Fibroblast of lung (primary cell): ENCODE measurements around the gene CLIC4. TPM values are rescaled to one million over a fixed set of nuclear protein-coding genes. Genes with fewer than 3 reads are reported as not detected.

Experiments used
- DNase-seq, 2 donors: peaks; one replicate each; pipeline versions ENCODE4 v3.0.0 to v3.0.0-alpha.2; 2010; ENCODE audit warnings: low read depth in 2 of 2
- H2AFZ ChIP-seq: 2 replicates; pipeline ENCODE4 v1.5.1; 2012; ENCODE audit warnings: low read length, control low read depth, inconsistent platforms
- H3K27ac ChIP-seq: 2 replicates; pipeline ENCODE4 v1.5.1; 2011; ENCODE audit warnings: low read length, control low read depth; ENCODE audit not compliant: insufficient read depth
- H3K27me3 ChIP-seq: 2 replicates; pipeline ENCODE4 v1.5.1; 2011; ENCODE audit warnings: mild to moderate bottlenecking, low read length; ENCODE audit not compliant: control insufficient read depth, insufficient read depth
- H3K36me3 ChIP-seq: 2 replicates; pipeline ENCODE4 v1.5.1; 2011; ENCODE audit warnings: low read length; ENCODE audit not compliant: control insufficient read depth, insufficient read depth
- H3K4me1 ChIP-seq: 2 replicates; pipeline ENCODE4 v1.5.1; 2011; ENCODE audit warnings: low read length; ENCODE audit not compliant: control insufficient read depth, insufficient read depth; ENCODE audit errors: extremely low read depth
- H3K4me2 ChIP-seq: 2 replicates; pipeline ENCODE4 v1.5.1; 2011; ENCODE audit warnings: low read length, control low read depth; ENCODE audit not compliant: insufficient read depth; ENCODE audit errors: extremely low read depth
- H3K4me3 ChIP-seq, 4 experiments: fragments of 200-600 bp in 1 of 4; sonication (generic) in 1 of 4; replicated peaks in 1 of 4; 2 replicates each; pipeline ENCODE4 v1.5.1; 2011 to 2016; ENCODE audit warnings: low read length in 4 of 4, low read depth in 3 of 4, mild to moderate bottlenecking in 3 of 4, control low read depth in 2 of 4, inconsistent platforms in 1 of 4, mixed read lengths in 1 of 4; ENCODE audit not compliant: insufficient read depth in 1 of 4; ENCODE audit errors: control extremely low read depth in 1 of 4
- H3K79me2 ChIP-seq: 2 replicates; pipeline ENCODE4 v1.5.1; 2012; ENCODE audit warnings: mild to moderate bottlenecking, low read length, inconsistent platforms; ENCODE audit not compliant: control insufficient read depth, insufficient read depth
- H3K9ac ChIP-seq: 2 replicates; pipeline ENCODE4 v1.5.1; 2011; ENCODE audit warnings: mild to moderate bottlenecking, low read length, control low read depth; ENCODE audit not compliant: insufficient read depth
- H3K9me3 ChIP-seq: 2 replicates; pipeline ENCODE4 v1.5.1; 2012; ENCODE audit warnings: low read depth, low read length; ENCODE audit not compliant: control insufficient read depth, insufficient read depth
- H4K20me1 ChIP-seq: 2 replicates; pipeline ENCODE4 v1.5.1; 2011; ENCODE audit warnings: low read length; ENCODE audit not compliant: control insufficient read depth, insufficient read depth; ENCODE audit errors: extremely low read depth
- EZH2 ChIP-seq: IDR thresholded peaks from 2 replicates; pipeline ENCODE4 v1.5.1; 2012; ENCODE audit warnings: low read length, control low read depth, mild to moderate bottlenecking; ENCODE audit errors: missing control alignments
- polyA plus RNA-seq, 2 donors: library from polyadenylated mRNA; depleted of rRNA in 1 of 2; stranded (reverse) in 1 of 2; unstranded in 1 of 2; fragments of >200 nt; gene quantifications; 2 replicates each; pipeline ENCODE4 v1.2.1, GENCODE V29; 2011 to 2012; ENCODE audit warnings: missing spikeins in 1 of 2
- total RNA-seq: library from RNA; depleted of rRNA; stranded (reverse); fragments of >200 nt; gene quantifications from 2 replicates; pipeline ENCODE4 v1.2.1, GENCODE V29; 2014
- TF ChIP-seq, protein P1 (sequence below), 2 donors: IDR thresholded peaks in 1 of 2; conservative IDR thresholded peaks in 1 of 2; 1 replicate in 1 of 2; 2 replicates in 1 of 2; pipeline ENCODE4 v1.5.1; 2011 to 2012; ENCODE audit warnings: low read length in 2 of 2, control low read depth in 1 of 2, inconsistent platforms in 1 of 2, low read depth in 1 of 2, mild to moderate bottlenecking in 1 of 2

Gene CLIC4
- total and polyA plus RNA-seq, 2 donors (not counting 1 experiment from before 2014, with no cell fraction given), result 368 to 494 TPM

GRCh38 chr1:24874056-24874455, 128.8 kb downstream of the CLIC4 start:
- no peak overlapping the region for H3K27ac ChIP-seq

DNA sequence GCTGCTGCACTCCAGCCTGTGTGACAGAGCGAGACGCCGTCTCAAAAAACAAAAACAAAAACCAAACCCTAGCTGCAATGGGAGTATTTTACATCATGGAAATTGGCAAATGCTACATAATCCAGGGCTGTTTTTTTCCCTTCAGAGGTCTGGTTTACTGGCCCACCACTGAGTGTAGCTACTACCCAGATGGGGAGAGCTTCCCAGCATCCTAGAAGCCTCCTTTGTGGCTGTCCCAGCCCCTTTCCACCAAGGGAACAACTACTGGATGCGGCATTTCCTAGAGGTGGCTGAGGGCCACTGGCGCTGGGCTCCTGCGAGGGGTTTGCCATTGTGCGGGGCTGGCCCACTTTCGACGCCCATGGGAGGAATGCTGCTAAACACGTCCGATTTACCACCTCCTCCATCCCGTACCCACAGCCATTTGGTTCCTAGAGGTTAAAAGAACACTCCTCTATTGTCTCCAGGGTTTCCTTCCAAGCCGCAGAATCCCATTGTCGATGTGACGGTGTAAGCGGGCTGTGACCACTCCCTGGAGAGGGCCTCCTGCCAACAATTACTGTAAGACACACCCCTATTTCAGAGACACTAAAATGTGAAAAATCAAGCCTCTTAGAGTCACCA, 129.5 kb downstream of the CLIC4 start:
- Histone ChIP-seq H3K27me3 (no peaks in the 10 kb centered on the region), H2AFZ (no peak overlapping the region), H3K4me1 (no peaks in the 10 kb centered on the region), H3K79me2 (no peaks in the 10 kb centered on the region), H3K4me3 (no peak overlapping the region), H3K9ac (no peak overlapping the region), H3K27ac (no peak overlapping the region), H4K20me1 (no peaks in the 10 kb centered on the region), H3K4me2 (no peak overlapping the region), H3K36me3 (no peaks in the 10 kb centered on the region), H3K9me3 (no peaks in the 10 kb centered on the region)
- TF ChIP-seq, protein P1, sequence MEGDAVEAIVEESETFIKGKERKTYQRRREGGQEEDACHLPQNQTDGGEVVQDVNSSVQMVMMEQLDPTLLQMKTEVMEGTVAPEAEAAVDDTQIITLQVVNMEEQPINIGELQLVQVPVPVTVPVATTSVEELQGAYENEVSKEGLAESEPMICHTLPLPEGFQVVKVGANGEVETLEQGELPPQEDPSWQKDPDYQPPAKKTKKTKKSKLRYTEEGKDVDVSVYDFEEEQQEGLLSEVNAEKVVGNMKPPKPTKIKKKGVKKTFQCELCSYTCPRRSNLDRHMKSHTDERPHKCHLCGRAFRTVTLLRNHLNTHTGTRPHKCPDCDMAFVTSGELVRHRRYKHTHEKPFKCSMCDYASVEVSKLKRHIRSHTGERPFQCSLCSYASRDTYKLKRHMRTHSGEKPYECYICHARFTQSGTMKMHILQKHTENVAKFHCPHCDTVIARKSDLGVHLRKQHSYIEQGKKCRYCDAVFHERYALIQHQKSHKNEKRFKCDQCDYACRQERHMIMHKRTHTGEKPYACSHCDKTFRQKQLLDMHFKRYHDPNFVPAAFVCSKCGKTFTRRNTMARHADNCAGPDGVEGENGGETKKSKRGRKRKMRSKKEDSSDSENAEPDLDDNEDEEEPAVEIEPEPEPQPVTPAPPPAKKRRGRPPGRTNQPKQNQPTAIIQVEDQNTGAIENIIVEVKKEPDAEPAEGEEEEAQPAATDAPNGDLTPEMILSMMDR (conservative IDR thresholded peaks at IDR 0.05 in 1 of 2, IDR thresholded peaks at IDR 0.05 in 1 of 2; ENCODE audit: low read depth in 1 of 2, low read length in 2 of 2), result no peak
- no peak for TF ChIP-seq EZH2
- DNase-seq, result no peak

More at GRCh38 chr1:24874056-24874455, 128.8 kb downstream of the CLIC4 start:
- TF ChIP-seq, protein P1 (conservative IDR thresholded peaks at IDR 0.05 in 1 of 2, IDR thresholded peaks at IDR 0.05 in 1 of 2; ENCODE audit: low read depth in 1 of 2, low read length in 2 of 2), result no peak
- no peak for TF ChIP-seq EZH2
- no peaks in the 10 kb centered on the region for H4K20me1 ChIP-seq
- H3K36me3 ChIP-seq, result no peaks in the 10 kb centered on the region
- DNase-seq, result no peak
- H3K79me2 ChIP-seq, result no peaks in the 10 kb centered on the region
- no peaks in the 10 kb centered on the region for H3K9me3 ChIP-seq
- H3K27me3 ChIP-seq, result no peaks in the 10 kb centered on the region
- no peak overlapping the region for H3K4me3 ChIP-seq
- no peaks in the 10 kb centered on the region for H3K4me1 ChIP-seq
- H2AFZ ChIP-seq, result no peak overlapping the region
- no peak overlapping the region for H3K9ac ChIP-seq
- no peak overlapping the region for H3K4me2 ChIP-seq

- DNase-seq, result no peak
- Histone ChIP-seq H3K4me1 (no peaks in the 10 kb centered on the region), H3K27ac (no peak overlapping the region), H4K20me1 (no peaks in the 10 kb centered on the region), H3K9me3 (no peaks in the 10 kb centered on the region), H3K4me2 (no peak overlapping the region), H2AFZ (no peak overlapping the region), H3K36me3 (no peaks in the 10 kb centered on the region), H3K27me3 (no peaks in the 10 kb centered on the region), H3K4me3 (no peak overlapping the region), H3K79me2 (no peaks in the 10 kb centered on the region), H3K9ac (no peak overlapping the region)
- TF ChIP-seq, protein P1 (conservative IDR thresholded peaks at IDR 0.05 in 1 of 2, IDR thresholded peaks at IDR 0.05 in 1 of 2; ENCODE audit: low read depth in 1 of 2, low read length in 2 of 2), result no peak
- no peak for TF ChIP-seq EZH2
Observed at GRCh38 chr1:24875257-24875656, 130.0 kb downstream of the CLIC4 start.
